Hepatocyte (in vitro differentiated cells): ENCODE measurements around the gene TRAF2. TPM values are rescaled to one million over a fixed set of nuclear protein-coding genes. Genes with fewer than 3 reads are reported as not detected.

ENCODE experiments used
- DNase-seq: peaks from one replicate; pipeline ENCODE4 v3.0.0-alpha.2; 2016; ENCODE audit warnings: low spot score
- H2AFZ ChIP-seq: fragments of 200-600 bp; sonication (generic); 2 replicates; pipeline ENCODE4 v1.6.0; 2016; ENCODE audit warnings: antibody characterized with exemption, mild to moderate bottlenecking
- H3K27ac ChIP-seq: fragments of 200-600 bp; sonication (generic); 2 replicates; pipeline ENCODE4 v1.5.1; 2016; ENCODE audit warnings: mild to moderate bottlenecking
- H3K27me3 ChIP-seq: fragments of 200-600 bp; sonication (generic); 2 replicates; pipeline ENCODE4 v1.6.1; 2016
- H3K36me3 ChIP-seq: fragments of 200-600 bp; sonication (generic); replicated peaks from 2 replicates; pipeline ENCODE4 v1.5.1; 2016; ENCODE audit warnings: low read depth; ENCODE audit not compliant: insufficient read depth
- H3K4me1 ChIP-seq: fragments of 200-600 bp; sonication (generic); 2 replicates; pipeline ENCODE4 v1.5.1; 2016; ENCODE audit warnings: mild to moderate bottlenecking, moderate library complexity; ENCODE audit not compliant: insufficient read depth
- H3K4me2 ChIP-seq: fragments of 200-600 bp; sonication (generic); 2 replicates; pipeline ENCODE4 v1.6.0; 2016
- H3K4me3 ChIP-seq: fragments of 200-600 bp; sonication (generic); 2 replicates; pipeline ENCODE4 v1.5.1; 2016; ENCODE audit warnings: mild to moderate bottlenecking
- H3K79me2 ChIP-seq: fragments of 200-600 bp; sonication (generic); 2 replicates; pipeline ENCODE4 v1.6.0; 2017; ENCODE audit warnings: mild to moderate bottlenecking
- H3K9me2 ChIP-seq: fragments of 200-600 bp; sonication (generic); replicated peaks from 2 replicates; pipeline ENCODE4 v1.6.0; 2017; ENCODE audit warnings: mild to moderate bottlenecking; ENCODE audit not compliant: insufficient read depth
- H3K9me3 ChIP-seq: fragments of 200-600 bp; sonication (generic); 2 replicates; pipeline ENCODE4 v1.5.1; 2016; ENCODE audit warnings: low read depth, mild to moderate bottlenecking
- H4K20me1 ChIP-seq: fragments of 200-600 bp; sonication (generic); 2 replicates; pipeline ENCODE4 v1.6.0; 2016; ENCODE audit warnings: mild to moderate bottlenecking; ENCODE audit not compliant: insufficient read depth, poor library complexity, severe bottlenecking
- EZH2 ChIP-seq: fragments of 200-600 bp; sonication (generic); IDR thresholded peaks from 2 replicates; pipeline ENCODE4 v1.6.1; 2016; ENCODE audit warnings: antibody characterized with exemption, mild to moderate bottlenecking, borderline replicate concordance
- EZH2phosphoT487 ChIP-seq: fragments of 200-600 bp; sonication (generic); IDR thresholded peaks from one replicate; pipeline ENCODE4 v1.6.1; 2018; ENCODE audit warnings: antibody characterized with exemption, mild to moderate bottlenecking, low read depth, moderate library complexity; ENCODE audit not compliant: unreplicated experiment, severe bottlenecking
- WGBS: methylation state at CpG from one replicate; pipeline ENCODE4 v1.1.6; 2016; ENCODE audit warnings: low lambda C conversion rate; ENCODE audit errors: missing lambda C conversion rate; 5-methylcytosine and 5-hydroxymethylcytosine counted together
- polyA plus RNA-seq: library from polyadenylated mRNA; unstranded; fragments of >200 nt; fragmentation: Nextera tagmentation; extraction: Ambion mirVana; gene quantifications from 2 replicates; pipeline ENCODE4 v1.2.1, GENCODE V29; 2016
- total RNA-seq: library from RNA; depleted of rRNA; stranded (reverse); fragments of >200 nt; gene quantifications from 2 replicates; pipeline ENCODE4 v1.2.3, GENCODE V29; 2014
- TF ChIP-seq, protein P1 (sequence below): fragments of 200-600 bp; sonication (generic); IDR thresholded peaks from 2 replicates; pipeline ENCODE4 v1.5.1; 2016; ENCODE audit warnings: antibody characterized with exemption, mild to moderate bottlenecking; ENCODE audit not compliant: poor library complexity

The TRAF2 gene
- total and polyA plus RNA-seq, 2 experiments from 2014 or later, result 7.6 to 12.4 TPM

DNA sequence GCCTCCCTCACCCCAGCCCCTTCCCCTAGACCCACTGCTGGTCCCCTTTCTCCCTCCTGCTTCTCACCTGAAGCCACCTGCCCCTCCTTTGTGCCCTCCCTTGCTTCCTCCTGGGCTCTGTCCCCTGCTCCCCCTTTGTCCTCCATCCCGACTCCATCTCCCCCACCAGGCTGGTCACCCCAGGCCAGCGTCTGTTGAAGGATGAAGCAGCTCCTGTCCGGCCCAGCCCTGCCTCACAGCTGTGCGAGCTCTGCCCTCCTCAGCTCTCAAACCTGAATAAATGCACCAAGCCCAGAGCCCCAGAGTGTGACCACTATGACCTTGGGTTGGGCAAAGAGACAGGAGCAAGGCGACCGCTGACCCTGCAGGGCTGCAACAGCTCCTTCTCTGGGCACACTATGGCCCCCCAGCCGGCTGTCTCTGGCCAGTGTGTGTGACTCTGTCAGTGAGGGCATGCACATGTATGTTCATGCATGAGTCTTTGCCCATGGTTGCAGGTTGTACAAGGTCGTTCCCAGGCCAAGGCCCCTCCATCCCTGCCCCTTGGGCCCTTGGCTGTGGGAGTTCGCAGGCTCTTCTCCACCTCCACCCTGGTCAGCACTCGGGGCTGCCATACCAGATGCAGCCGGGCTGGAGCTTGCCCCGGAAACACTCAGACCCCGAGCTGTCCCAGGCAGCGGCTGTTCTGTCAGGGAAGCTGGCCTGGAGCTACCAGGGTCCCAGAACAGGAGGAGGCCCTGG lies 69.1 kb downstream of the TRAF2 start:
- WGBS, result 88% methylated on average over 14 of the region's 14 CpGs
- TF ChIP-seq EZH2phosphoT487, result no peak
- TF ChIP-seq EZH2, result no peak
- TF ChIP-seq, protein P1, sequence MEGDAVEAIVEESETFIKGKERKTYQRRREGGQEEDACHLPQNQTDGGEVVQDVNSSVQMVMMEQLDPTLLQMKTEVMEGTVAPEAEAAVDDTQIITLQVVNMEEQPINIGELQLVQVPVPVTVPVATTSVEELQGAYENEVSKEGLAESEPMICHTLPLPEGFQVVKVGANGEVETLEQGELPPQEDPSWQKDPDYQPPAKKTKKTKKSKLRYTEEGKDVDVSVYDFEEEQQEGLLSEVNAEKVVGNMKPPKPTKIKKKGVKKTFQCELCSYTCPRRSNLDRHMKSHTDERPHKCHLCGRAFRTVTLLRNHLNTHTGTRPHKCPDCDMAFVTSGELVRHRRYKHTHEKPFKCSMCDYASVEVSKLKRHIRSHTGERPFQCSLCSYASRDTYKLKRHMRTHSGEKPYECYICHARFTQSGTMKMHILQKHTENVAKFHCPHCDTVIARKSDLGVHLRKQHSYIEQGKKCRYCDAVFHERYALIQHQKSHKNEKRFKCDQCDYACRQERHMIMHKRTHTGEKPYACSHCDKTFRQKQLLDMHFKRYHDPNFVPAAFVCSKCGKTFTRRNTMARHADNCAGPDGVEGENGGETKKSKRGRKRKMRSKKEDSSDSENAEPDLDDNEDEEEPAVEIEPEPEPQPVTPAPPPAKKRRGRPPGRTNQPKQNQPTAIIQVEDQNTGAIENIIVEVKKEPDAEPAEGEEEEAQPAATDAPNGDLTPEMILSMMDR, result no peak
- H4K20me1 ChIP-seq, result no peaks in the 10 kb centered on the region
- H3K27ac ChIP-seq, result no peak overlapping the region
- no peaks in the 10 kb centered on the region for H3K36me3 ChIP-seq
- no peaks in the 10 kb centered on the region for H3K4me1 ChIP-seq
- H2AFZ ChIP-seq, result no peak overlapping the region
- no peak overlapping the region for H3K4me2 ChIP-seq
- H3K4me3 ChIP-seq, result no peak overlapping the region
- H3K79me2 ChIP-seq, result peaks cover 3% of the 10 kb centered on the region
- no peaks in the 10 kb centered on the region for H3K9me3 ChIP-seq
- no peaks in the 10 kb centered on the region for H3K27me3 ChIP-seq
- no peak for DNase-seq
- H3K9me2 ChIP-seq, result no peaks in the 10 kb centered on the region

DNA sequence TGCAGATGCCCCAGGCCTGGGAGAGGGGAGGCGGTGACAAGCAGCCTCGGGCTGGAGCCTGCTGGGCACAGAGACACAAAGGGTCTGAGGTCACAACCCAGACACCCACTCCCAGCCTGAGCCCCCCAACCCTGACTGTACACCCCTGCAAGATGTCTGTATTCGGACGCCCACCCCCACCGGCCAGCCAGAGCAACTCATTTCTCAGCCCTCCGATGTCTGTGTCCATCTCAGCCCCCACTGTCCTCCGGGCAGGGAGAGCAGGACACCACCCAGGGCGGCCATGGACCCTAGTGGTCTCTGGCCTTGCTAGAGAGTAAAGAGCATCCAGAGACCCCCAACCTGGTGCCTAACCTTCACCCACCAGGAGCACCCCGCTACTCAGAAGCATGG lies 69.6 kb downstream of the TRAF2 start:
- Histone ChIP-seq H3K4me3 (no peak overlapping the region), H2AFZ (no peak overlapping the region), H3K4me1 (no peaks in the 10 kb centered on the region), H3K9me3 (no peaks in the 10 kb centered on the region), H3K27ac (no peak overlapping the region), H3K9me2 (no peaks in the 10 kb centered on the region), H3K36me3 (no peaks in the 10 kb centered on the region), H3K27me3 (no peaks in the 10 kb centered on the region), H3K79me2 (peaks cover 2% of the 10 kb centered on the region), H4K20me1 (no peaks in the 10 kb centered on the region), H3K4me2 (no peak overlapping the region)
- 94% methylated on average over 9 of the region's 9 CpGs for WGBS
- TF ChIP-seq EZH2 (no peak), EZH2phosphoT487 (no peak)
- TF ChIP-seq, protein P1, result no peak
- DNase-seq, result no peak

DNA sequence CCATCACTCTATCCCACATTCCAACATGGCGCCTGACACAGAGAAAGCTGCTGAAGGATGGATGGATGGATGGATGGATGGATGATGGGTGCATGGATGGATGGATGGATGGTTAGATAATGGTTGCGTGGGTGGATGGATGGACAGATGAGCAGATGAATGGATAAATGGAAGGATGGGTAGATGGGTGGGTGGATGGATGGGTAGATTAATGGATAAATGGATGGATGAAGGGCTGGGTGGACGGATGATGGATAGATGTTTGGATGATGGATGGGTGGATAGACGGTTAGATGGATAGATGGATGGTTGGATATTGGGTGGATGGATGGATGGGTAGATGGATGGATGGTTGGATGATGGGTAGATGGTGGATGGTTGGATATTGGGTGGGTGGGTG lies 70.3 kb downstream of the TRAF2 start:
- no peak overlapping the region for H3K27ac ChIP-seq
- no peak for TF ChIP-seq EZH2phosphoT487
- TF ChIP-seq, protein P1, result no peak
- no peak for TF ChIP-seq EZH2
- no peak overlapping the region for H2AFZ ChIP-seq
- H3K4me1 ChIP-seq, result no peaks in the 10 kb centered on the region
- WGBS, result 90% methylated on average over 4 of the region's 4 CpGs
- DNase-seq, result no peak
- no peaks in the 10 kb centered on the region for H3K9me3 ChIP-seq
- no peaks in the 10 kb centered on the region for H3K36me3 ChIP-seq
- no peaks in the 10 kb centered on the region for H3K79me2 ChIP-seq
- no peak overlapping the region for H3K4me3 ChIP-seq
- no peaks in the 10 kb centered on the region for H3K27me3 ChIP-seq
- H4K20me1 ChIP-seq, result no peaks in the 10 kb centered on the region
- H3K9me2 ChIP-seq, result no peaks in the 10 kb centered on the region
- H3K4me2 ChIP-seq, result no peak overlapping the region
